Smooth muscle cell (in vitro differentiated cells): ENCODE data around the gene ZHX3. TPM values are rescaled to one million over a fixed set of nuclear protein-coding genes. Genes with fewer than 3 reads are reported as not detected.

Source experiments
- DNase-seq: peaks from one replicate; lab custom pipeline; 2025; ENCODE audit not compliant: unreplicated experiment; lab: John Stamatoyannopoulos, UW
- H2AFZ ChIP-seq: fragments of 200-600 bp; sonication (generic); 2 replicates; pipeline ENCODE4 v1.6.0; 2016; ENCODE audit warnings: antibody characterized with exemption, low read depth, mild to moderate bottlenecking
- H3F3A ChIP-seq: fragments of 200-600 bp; sonication (generic); 2 replicates; pipeline ENCODE4 v1.6.0; 2017; ENCODE audit warnings: antibody characterized with exemption, low read depth
- H3K27ac ChIP-seq: fragments of 200-600 bp; sonication (generic); 2 replicates; pipeline ENCODE4 v1.5.1; 2016; ENCODE audit warnings: low read depth, mild to moderate bottlenecking
- H3K27me3 ChIP-seq: fragments of 200-600 bp; sonication (generic); 2 replicates; pipeline ENCODE4 v1.6.1; 2016; ENCODE audit warnings: low read depth, mild to moderate bottlenecking
- H3K36me3 ChIP-seq: fragments of 200-600 bp; sonication (generic); 2 replicates; pipeline ENCODE4 v1.5.1; 2016; ENCODE audit warnings: low read depth
- H3K4me1 ChIP-seq: fragments of 200-600 bp; sonication (generic); 2 replicates; pipeline ENCODE4 v1.5.1; 2016; ENCODE audit warnings: low read depth
- H3K4me2 ChIP-seq: fragments of 200-600 bp; sonication (generic); 2 replicates; pipeline ENCODE4 v1.6.0; 2016; ENCODE audit warnings: mild to moderate bottlenecking
- H3K4me3 ChIP-seq: fragments of 200-600 bp; sonication (generic); 2 replicates; pipeline ENCODE4 v1.5.1; 2016; ENCODE audit warnings: mild to moderate bottlenecking
- H3K79me2 ChIP-seq: fragments of 200-600 bp; sonication (generic); 2 replicates; pipeline ENCODE4 v1.6.0; 2016; ENCODE audit warnings: low read depth, mild to moderate bottlenecking
- H3K9ac ChIP-seq: fragments of 200-600 bp; sonication (generic); 2 replicates; pipeline ENCODE4 v1.6.0; 2016; ENCODE audit warnings: low read depth
- H3K9me3 ChIP-seq: fragments of 200-600 bp; sonication (generic); replicated peaks from 2 replicates; pipeline ENCODE4 v1.5.1; 2016; ENCODE audit warnings: low read depth
- H4K20me1 ChIP-seq: fragments of 200-600 bp; sonication (generic); 2 replicates; pipeline ENCODE4 v1.6.0; 2016; ENCODE audit warnings: low read depth
- WGBS: methylation state at CpG from one replicate; pipeline ENCODE4 v1.1.7; 2016; ENCODE audit warnings: low lambda C conversion rate; 5-methylcytosine and 5-hydroxymethylcytosine counted together
- polyA plus RNA-seq: library from polyadenylated mRNA; unstranded; fragments of >200 nt; fragmentation: Nextera tagmentation; extraction: Ambion mirVana; gene quantifications from 2 replicates; pipeline ENCODE4 v1.2.1, GENCODE V29; 2016
- total RNA-seq: library from RNA; depleted of rRNA; stranded (reverse); fragments of >200 nt; gene quantifications from 2 replicates; pipeline ENCODE4 v1.2.3, GENCODE V29; 2014
- TF ChIP-seq, protein P1 (sequence below): fragments of 200-600 bp; sonication (generic); IDR thresholded peaks from 2 replicates; pipeline ENCODE4 v1.5.1; 2017; ENCODE audit warnings: borderline replicate concordance, mild to moderate bottlenecking, antibody characterized with exemption; ENCODE audit not compliant: insufficient read depth, poor library complexity, severe bottlenecking

The ZHX3 gene
- total and polyA plus RNA-seq, 2 experiments from 2014 or later, result 10.1 to 17.1 TPM

DNA sequence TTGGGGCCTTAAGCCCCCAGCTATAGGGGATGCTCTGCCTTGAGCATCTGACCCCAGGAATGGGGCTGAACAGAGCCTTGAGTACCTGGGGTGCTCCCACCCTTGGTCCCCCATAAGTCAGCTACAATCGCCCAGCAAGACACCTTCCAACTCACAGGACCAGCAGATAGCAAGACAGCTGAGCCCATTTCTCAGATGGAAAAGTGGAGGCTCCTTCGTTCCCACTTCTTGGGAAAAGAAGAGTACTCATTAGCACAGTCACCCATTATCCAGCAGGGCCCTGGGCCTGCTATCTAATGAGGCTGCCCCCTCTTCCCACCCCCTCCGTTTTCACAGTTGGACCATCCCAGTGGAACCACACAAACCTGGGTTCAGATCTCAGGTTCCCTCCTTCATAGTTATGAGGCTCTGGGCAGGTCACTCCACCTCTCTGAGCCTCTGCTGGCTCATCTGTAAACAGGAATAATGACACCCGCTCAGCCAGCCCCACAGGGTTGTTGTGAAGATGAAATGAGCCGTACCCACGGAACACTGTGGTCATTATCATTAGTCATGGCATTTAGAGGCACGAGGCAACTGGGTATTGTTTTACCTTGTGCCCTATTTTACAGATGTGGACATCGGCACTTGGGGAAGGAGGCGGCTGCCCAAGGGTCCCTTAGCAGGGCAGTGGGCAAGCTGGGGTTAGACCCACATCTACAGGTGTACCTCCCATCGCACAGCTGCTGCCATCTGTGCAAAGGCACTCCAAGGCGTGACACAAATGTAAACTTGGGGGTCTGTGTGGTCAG is 27.6 kb upstream of the ZHX3 start:
- WGBS, result 93% methylated on average over 11 of the region's 11 CpGs
- no peaks in the 10 kb centered on the region for H3K36me3 ChIP-seq
- peaks cover 3% of the 10 kb centered on the region for H3K4me1 ChIP-seq
- no peak overlapping the region for H3K4me2 ChIP-seq
- H4K20me1 ChIP-seq, result no peaks in the 10 kb centered on the region
- H3K27ac ChIP-seq, result no peak overlapping the region
- TF ChIP-seq, protein P1, sequence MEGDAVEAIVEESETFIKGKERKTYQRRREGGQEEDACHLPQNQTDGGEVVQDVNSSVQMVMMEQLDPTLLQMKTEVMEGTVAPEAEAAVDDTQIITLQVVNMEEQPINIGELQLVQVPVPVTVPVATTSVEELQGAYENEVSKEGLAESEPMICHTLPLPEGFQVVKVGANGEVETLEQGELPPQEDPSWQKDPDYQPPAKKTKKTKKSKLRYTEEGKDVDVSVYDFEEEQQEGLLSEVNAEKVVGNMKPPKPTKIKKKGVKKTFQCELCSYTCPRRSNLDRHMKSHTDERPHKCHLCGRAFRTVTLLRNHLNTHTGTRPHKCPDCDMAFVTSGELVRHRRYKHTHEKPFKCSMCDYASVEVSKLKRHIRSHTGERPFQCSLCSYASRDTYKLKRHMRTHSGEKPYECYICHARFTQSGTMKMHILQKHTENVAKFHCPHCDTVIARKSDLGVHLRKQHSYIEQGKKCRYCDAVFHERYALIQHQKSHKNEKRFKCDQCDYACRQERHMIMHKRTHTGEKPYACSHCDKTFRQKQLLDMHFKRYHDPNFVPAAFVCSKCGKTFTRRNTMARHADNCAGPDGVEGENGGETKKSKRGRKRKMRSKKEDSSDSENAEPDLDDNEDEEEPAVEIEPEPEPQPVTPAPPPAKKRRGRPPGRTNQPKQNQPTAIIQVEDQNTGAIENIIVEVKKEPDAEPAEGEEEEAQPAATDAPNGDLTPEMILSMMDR, result no peak
- no peaks in the 10 kb centered on the region for H3K79me2 ChIP-seq
- no peak overlapping the region for H2AFZ ChIP-seq
- H3K27me3 ChIP-seq, result no peaks in the 10 kb centered on the region
- H3K9me3 ChIP-seq, result no peaks in the 10 kb centered on the region
- DNase-seq, result no peak
- no peak overlapping the region for H3K4me3 ChIP-seq
- H3K9ac ChIP-seq, result no peak overlapping the region
- H3F3A ChIP-seq, result no peaks in the 10 kb centered on the region

DNA sequence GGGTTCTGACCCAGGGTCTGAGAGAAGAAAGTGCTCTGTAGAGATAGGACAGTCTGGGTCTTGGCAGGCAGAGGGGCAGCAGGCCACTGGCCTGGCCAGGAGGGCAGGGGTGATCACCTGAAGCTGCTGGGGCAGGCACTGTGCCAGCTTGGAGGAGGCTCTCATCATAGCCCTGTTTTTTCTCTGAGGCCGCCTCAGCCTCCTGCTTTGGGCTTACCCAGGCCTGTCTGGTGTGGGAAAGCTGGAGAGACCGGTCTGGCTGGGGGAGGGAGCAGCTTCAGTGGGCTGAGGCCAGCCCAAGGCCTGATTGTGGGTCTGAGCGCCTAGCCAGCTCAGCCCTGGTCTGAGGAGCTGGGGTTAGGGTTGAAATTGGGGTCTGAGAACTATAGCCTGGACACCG is 26.9 kb upstream of the ZHX3 start:
- Histone ChIP-seq H3K4me2 (peak overlapping the region; percentile 22), H4K20me1 (no peaks in the 10 kb centered on the region), H3K4me3 (no peak overlapping the region), H3K27me3 (no peaks in the 10 kb centered on the region), H3F3A (no peaks in the 10 kb centered on the region), H3K9ac (no peak overlapping the region), H3K9me3 (no peaks in the 10 kb centered on the region), H3K4me1 (peaks cover 6% of the 10 kb centered on the region), H3K27ac (no peak overlapping the region), H2AFZ (no peak overlapping the region), H3K36me3 (no peaks in the 10 kb centered on the region), H3K79me2 (no peaks in the 10 kb centered on the region)
- whole genome bisulfite sequencing, result 76% methylated on average over 4 of the region's 4 CpGs
- DNase-seq, result no peak
- TF ChIP-seq, protein P1, result no peak

DNA sequence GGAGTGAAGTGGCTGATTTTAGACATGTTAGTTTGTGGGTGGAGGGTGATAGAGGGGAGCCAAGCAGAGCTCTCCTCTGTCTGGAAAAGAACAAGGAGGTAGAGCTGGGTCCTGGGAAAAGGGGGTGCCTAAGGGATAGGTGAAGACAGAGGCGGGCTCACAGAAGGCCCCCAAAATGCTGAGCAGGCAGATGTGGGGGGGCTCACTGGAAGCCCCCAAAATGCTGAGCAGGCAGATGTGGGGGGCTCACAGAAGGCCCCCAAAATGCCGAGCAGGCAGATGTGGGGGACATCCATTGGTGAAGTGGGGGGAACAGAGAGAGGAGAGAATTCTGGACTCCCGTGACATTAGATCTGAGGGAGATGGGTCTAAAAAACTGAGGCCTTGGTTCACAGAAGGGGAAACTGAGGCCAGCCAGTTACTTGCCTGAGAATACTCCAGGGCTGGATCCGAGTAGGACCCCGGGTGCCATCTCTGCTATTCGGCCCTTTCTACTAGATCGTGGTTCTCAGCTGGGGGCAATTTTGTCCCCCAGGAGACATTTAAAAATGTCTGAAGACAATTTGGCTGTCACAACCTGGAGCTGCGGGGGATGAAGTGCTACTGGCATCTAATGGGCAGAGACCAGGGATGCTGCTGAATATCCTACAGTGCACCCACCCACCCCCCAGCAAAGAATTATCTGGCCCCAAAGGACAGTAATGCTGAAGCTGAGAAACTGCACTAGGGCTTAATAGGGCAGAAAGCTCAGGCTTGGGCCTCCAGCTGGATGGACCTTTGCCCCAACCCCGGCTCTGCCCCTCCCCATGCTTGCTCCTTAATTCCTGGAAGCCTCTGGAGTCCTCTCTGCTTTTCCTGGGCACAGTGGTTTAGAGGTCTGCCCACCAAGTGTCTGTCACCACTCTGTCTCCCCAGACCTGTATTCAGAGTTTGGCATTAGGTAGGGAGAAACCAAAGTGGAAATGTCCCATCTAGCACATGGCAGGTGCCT is 25.2 kb upstream of the ZHX3 start:
- Histone ChIP-seq H3K9me3 (no peaks in the 10 kb centered on the region), H3K79me2 (no peaks in the 10 kb centered on the region), H3K4me2 (no peak overlapping the region), H3K27me3 (no peaks in the 10 kb centered on the region), H3F3A (no peaks in the 10 kb centered on the region), H3K4me1 (peaks cover 6% of the 10 kb centered on the region), H3K9ac (no peak overlapping the region), H3K27ac (no peak overlapping the region), H2AFZ (no peak overlapping the region), H4K20me1 (no peaks in the 10 kb centered on the region), H3K36me3 (no peaks in the 10 kb centered on the region), H3K4me3 (no peak overlapping the region)
- DNase-seq, result no peak
- WGBS, result 96% methylated on average over 9 of the region's 9 CpGs
- TF ChIP-seq, protein P1, result no peak
